Natural killer cell (primary cell): Measurements from ENCODE around the gene SNPH. TPM values are rescaled to one million over a fixed set of nuclear protein-coding genes. Genes with fewer than 3 reads are reported as not detected.

Source experiments
- ATAC-seq, 3 donors: fragments of 150-1000 bp in 2 of 3; fragments of 200-7000 bp in 1 of 3; cut with Tn5 transposase; 1 replicate in 1 of 3; 2 replicates in 2 of 3; pipeline ENCODE4 v1.10.0; 2021; ENCODE audit warnings: mild to moderate bottlenecking in 2 of 3, moderate library complexity in 2 of 3
- DNase-seq, 2 donors: peaks; one replicate each; pipeline versions ENCODE4 v3.0.0 to v3.0.0-alpha.2; 2013 to 2021; ENCODE audit warnings: mixed read lengths in 1 of 2
- H3K27ac ChIP-seq: one replicate; pipeline ENCODE4 v1.5.1; 2013; ENCODE audit warnings: mild to moderate bottlenecking, low read length
- H3K27me3 ChIP-seq: one replicate; pipeline ENCODE4 v1.6.1; 2013; ENCODE audit warnings: low read length; ENCODE audit not compliant: control insufficient read depth, insufficient read depth
- H3K36me3 ChIP-seq: one replicate; pipeline ENCODE4 v1.6.1; 2013; ENCODE audit warnings: low read length; ENCODE audit not compliant: control insufficient read depth, insufficient read depth
- H3K4me1 ChIP-seq: one replicate; pipeline ENCODE4 v1.6.1; 2013; ENCODE audit warnings: low read length; ENCODE audit not compliant: control insufficient read depth, insufficient read depth
- H3K4me3 ChIP-seq: one replicate; pipeline ENCODE4 v1.5.1; 2013; ENCODE audit warnings: low read length
- H3K9me3 ChIP-seq: one replicate; pipeline ENCODE4 v1.6.1; 2013; ENCODE audit warnings: low read length; ENCODE audit not compliant: control insufficient read depth, insufficient read depth
- H3K27ac Mint-ChIP-seq, 2 donors: one replicate each; pipeline ENCODE4 v1.8.0; 2022; ENCODE audit warnings: mild to moderate bottlenecking in 2 of 2, mixed read lengths in 2 of 2, moderate library complexity in 1 of 2
- H3K27me3 Mint-ChIP-seq, 2 donors: one replicate each; pipeline ENCODE4 v1.8.0; 2022; ENCODE audit warnings: low read depth in 2 of 2, mixed read lengths in 2 of 2
- H3K36me3 Mint-ChIP-seq: one replicate; pipeline ENCODE4 v1.8.0; 2022; ENCODE audit warnings: mixed read lengths
- H3K4me1 Mint-ChIP-seq, 2 donors: one replicate each; pipeline ENCODE4 v1.8.0; 2022; ENCODE audit warnings: mixed read lengths in 2 of 2
- H3K4me3 Mint-ChIP-seq: one replicate; pipeline ENCODE4 v1.8.0; 2022; ENCODE audit warnings: mild to moderate bottlenecking, moderate library complexity, mixed read lengths
- H3K9me3 Mint-ChIP-seq, 2 donors: one replicate each; pipeline ENCODE4 v1.8.0; 2022; ENCODE audit warnings: mixed read lengths in 2 of 2
- WGBS: methylation state at CpG from one replicate; pipeline ENCODE4 v1.1.7; 2013; ENCODE audit warnings: missing lambda C conversion rate; ENCODE audit not compliant: insufficient coverage; 5-methylcytosine and 5-hydroxymethylcytosine counted together
- intact Hi-C: fragments of 100-400 bp; cut with micrococcal nuclease; formaldehyde crosslinking; loops from one replicate; pipeline ENCODE4 v1.14.2; 2022
- total RNA-seq, 4 donors: library from RNA; stranded (reverse); fragments of 120-200 nt in 1 of 4; gene quantifications; one replicate each; pipeline versions ENCODE4 v1.2.3 to v1.2.4, GENCODE V29; 2013 to 2022
- TF ChIP-seq, protein P1 (sequence below): fragments of 200-600 bp; IDR thresholded peaks from one replicate; pipeline ENCODE4 v1.8.0; 2022; ENCODE audit warnings: antibody characterized with exemption

SNPH gene
- total RNA-seq, 3 donors from 2014 or later (not counting 1 experiment from before 2014, with no cell fraction given): 3.1 to 5.9 (median 5.8) TPM

DNA sequence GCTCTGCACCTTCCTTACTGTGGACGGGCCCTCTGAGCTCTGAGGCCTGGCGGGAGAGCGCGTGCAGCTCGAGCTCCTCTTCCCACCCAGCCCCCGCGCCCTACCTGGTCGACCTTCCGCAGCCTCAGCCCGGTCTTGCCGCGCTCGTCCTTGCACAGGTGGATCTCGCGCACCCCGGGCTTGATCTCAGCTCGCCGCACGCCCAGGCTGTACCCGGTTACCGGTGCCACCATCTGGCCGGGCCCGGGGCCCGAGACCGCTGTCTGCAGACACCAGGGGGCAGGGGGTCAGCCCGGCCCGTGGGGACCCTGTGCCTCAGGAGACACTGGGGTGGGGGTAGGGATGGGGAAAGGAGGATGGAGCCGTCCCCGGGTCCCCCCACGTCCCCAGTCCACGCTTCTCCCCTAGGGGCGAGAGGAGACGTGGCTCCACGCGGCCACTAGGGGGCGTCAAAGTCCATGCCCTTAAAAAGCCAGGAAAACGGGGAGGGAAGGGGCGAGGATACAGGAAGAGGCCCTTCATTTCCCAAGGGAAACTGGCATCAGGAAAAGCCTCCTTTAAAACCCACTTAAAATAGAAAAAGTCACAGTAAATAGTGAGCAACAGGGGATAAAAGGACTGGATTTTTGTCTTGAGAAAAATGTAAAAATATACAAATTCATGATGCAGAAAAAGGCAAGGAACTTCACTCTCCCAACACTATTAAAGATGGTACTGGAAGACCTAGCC lies 47.3 kb downstream of the SNPH start:
- WGBS: 37% methylated on average over 38 of the region's 38 CpGs
- ATAC-seq (peak in 2 of 3 donors; percentile 82 to 86), DNase-seq (peak; percentile 58 to 85)
- no peak overlapping the region for H3K27ac ChIP-seq
- no peak overlapping the region for H3K4me3 Mint-ChIP-seq
- TF ChIP-seq, protein P1, sequence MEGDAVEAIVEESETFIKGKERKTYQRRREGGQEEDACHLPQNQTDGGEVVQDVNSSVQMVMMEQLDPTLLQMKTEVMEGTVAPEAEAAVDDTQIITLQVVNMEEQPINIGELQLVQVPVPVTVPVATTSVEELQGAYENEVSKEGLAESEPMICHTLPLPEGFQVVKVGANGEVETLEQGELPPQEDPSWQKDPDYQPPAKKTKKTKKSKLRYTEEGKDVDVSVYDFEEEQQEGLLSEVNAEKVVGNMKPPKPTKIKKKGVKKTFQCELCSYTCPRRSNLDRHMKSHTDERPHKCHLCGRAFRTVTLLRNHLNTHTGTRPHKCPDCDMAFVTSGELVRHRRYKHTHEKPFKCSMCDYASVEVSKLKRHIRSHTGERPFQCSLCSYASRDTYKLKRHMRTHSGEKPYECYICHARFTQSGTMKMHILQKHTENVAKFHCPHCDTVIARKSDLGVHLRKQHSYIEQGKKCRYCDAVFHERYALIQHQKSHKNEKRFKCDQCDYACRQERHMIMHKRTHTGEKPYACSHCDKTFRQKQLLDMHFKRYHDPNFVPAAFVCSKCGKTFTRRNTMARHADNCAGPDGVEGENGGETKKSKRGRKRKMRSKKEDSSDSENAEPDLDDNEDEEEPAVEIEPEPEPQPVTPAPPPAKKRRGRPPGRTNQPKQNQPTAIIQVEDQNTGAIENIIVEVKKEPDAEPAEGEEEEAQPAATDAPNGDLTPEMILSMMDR: peak; percentile 100
- H3K4me1 ChIP-seq: peaks cover 6% of the 10 kb centered on the region
- H3K36me3 ChIP-seq: no peaks in the 10 kb centered on the region
- H3K4me1 Mint-ChIP-seq: peaks cover 0 to 5% of the 10 kb centered on the region in 2 donors
- H3K27me3 ChIP-seq: no peaks in the 10 kb centered on the region
- no peak overlapping the region for H3K4me3 ChIP-seq
- intact Hi-C loops: loop anchor here (1.0 to 10.0 kb wide), 3 partner anchors 12 to 461 kb away; no protein-coding TSS in a partner anchor
- no peak overlapping the region for H3K27ac Mint-ChIP-seq
- H3K9me3 ChIP-seq: no peaks in the 10 kb centered on the region
- no peaks in the 10 kb centered on the region for H3K36me3 Mint-ChIP-seq
- H3K27me3 Mint-ChIP-seq: peaks cover 20 to 27% of the 10 kb centered on the region in 2 donors
- no peaks in the 10 kb centered on the region for H3K9me3 Mint-ChIP-seq

DNA sequence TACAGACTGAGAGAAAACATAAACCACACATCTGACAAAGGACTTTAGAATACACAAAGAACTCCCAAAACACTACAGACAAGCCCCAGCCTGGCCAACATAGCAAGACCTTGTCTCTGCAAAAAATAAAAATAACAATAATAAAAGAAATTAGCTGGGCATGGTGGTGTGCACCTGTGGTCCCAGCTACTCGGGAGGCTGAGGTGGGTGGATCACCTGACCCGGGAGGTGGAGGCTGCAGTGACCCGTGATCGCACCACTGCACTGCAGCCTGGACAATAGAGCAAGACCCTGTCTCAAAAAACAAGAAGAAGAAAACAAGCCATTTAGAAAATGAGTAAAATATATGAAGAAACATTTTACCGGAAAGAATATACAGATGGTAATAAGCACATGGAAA lies 49.7 kb downstream of the SNPH start:
- Histone ChIP-seq H3K27me3 (no peaks in the 10 kb centered on the region), H3K27ac (no peak overlapping the region), H3K9me3 (no peaks in the 10 kb centered on the region), H3K4me1 (peaks cover 6% of the 10 kb centered on the region), H3K4me3 (no peak overlapping the region), H3K36me3 (no peaks in the 10 kb centered on the region)
- TF ChIP-seq, protein P1: no peak
- Mint-ChIP-seq H3K4me1 (peaks cover 0 to 5% of the 10 kb centered on the region in 2 donors), H3K9me3 (no peaks in the 10 kb centered on the region), H3K4me3 (no peak overlapping the region), H3K27me3 (peaks cover 26 to 27% of the 10 kb centered on the region in 2 donors), H3K36me3 (no peaks in the 10 kb centered on the region), H3K27ac (no peak overlapping the region)
- ATAC-seq (no peak), DNase-seq (no peak)
- 95% methylated on average over 4 of the region's 5 CpGs for WGBS
- intact Hi-C loops: loop anchor here (10.0 kb wide), 1 partner anchor 459 kb away; no protein-coding TSS in a partner anchor

DNA sequence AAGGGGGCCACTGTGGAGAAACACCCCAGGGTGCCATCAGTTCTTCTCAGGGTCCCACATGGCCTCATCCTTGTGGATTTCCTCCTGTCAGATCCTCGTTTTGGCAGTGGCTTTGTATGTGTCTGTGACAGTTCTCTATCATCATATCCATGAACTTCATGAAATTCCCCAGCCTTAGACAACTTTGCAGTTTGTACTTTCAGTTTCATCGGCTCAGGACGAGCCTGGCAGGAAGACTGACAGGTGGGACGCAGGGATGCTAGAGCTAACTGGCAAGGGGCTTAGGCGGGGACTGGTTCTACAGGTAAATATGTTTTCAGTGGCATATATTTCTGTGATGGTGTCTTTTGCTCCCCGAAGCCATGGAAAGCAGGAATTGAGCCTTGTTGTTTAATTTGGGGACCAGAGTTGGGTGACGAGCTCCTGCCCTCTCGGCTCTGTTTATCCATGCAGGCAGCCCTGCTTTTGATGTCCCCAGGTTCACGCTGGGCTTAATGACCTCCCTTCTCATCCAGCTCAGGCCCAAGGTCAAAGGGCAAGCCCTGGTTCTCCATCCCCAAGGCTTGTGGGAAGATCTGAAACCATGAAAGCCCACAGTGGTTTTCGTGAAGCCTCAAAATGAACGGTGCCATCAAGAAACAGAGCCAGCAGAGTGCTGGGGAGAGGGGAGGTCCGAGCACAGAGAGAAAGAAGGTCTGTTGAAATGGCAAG lies 51.6 kb downstream of the SNPH start:
- Histone ChIP-seq H3K9me3 (no peaks in the 10 kb centered on the region), H3K36me3 (no peaks in the 10 kb centered on the region), H3K4me3 (no peak overlapping the region), H3K27ac (no peak overlapping the region), H3K27me3 (no peaks in the 10 kb centered on the region), H3K4me1 (peaks cover 6% of the 10 kb centered on the region)
- DNase-seq: no peak
- Mint-ChIP-seq H3K36me3 (no peaks in the 10 kb centered on the region), H3K27me3 (peaks cover 36 to 38% of the 10 kb centered on the region in 2 donors), H3K4me1 (peaks cover 0 to 5% of the 10 kb centered on the region in 2 donors), H3K9me3 (no peaks in the 10 kb centered on the region), H3K27ac (no peak overlapping the region), H3K4me3 (no peak overlapping the region)
- TF ChIP-seq, protein P1: no peak
- WGBS: 51% methylated on average over 12 of the region's 12 CpGs
- ATAC-seq: no peak
- intact Hi-C loops: loop anchor here (10.0 kb wide), 1 partner anchor 457 kb away; no protein-coding TSS in a partner anchor
